ENCODE results near the gene ITGB2. TPM values are rescaled to one million over a fixed set of nuclear protein-coding genes. Genes with fewer than 3 reads are reported as not detected.

Gene ITGB2
- total RNA-seq, 4 donors from 2014 or later: 33.2 to 110 (median 44.0) TPM

DNA sequence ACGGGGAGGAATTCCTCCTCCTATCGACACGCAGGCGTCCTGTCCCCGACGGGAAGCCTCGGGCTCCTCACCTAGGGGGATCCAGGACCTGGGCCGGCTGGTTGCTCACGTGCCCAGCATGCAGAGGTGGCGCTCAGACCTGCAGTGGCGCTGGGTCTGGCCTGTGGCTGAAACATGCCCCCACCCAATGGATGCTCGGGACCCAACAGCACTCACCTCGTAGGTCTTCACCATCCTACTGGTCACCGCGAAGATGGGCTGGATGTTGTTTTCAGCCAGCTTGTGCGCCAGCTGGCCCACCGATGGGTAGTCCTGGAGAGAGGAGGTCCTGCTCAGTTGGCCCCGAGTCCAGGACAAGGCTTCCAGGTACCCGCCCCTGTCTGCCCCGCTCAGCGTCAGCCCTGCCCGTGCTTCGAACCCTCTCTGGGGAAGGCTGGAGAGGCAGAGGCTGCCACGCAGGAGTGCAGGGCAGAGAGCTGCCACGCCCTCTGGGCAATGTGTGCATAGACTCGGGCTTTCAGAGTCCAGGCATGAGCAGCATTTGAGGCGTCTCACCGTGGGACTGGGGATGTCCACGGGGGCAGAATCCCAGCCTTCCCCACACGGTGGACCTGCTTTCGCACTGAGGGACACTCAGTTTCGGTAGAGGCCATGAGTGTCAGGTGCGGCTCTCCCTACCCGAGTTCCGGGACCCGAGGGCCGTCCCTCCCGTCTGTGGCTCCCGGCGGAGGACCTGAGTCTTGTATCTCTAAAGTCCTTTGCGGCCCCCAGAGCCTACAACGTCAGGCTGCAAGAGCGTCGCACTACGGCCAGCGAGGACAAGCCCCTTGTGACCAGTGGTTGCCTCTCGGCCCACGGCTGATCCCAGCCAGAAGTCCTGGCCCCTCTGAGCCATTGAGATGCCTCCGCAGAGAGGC, 21.6 kb downstream of the ITGB2 start:
- Histone ChIP-seq H3K27me3 (no peaks in the 10 kb centered on the region), H3K27ac (replicated peaks in 1 of 4) (no peak overlapping the region), H3K9me3 (no peaks in the 10 kb centered on the region), H3K4me1 (no peaks in the 10 kb centered on the region), H3K36me3 (peaks cover 0 to 17% (median 0%) of the 10 kb centered on the region in 4 donors), H3K4me3 (no peak overlapping the region)
- TF ChIP-seq EP300 (IDR thresholded peaks at IDR 0.05) (no peak), CTCF (IDR thresholded peaks at IDR 0.05) (no peak), POLR2A (IDR thresholded peaks at IDR 0.05; ENCODE audit: low read depth) (no peak), POLR2AphosphoS5 (IDR thresholded peaks at IDR 0.05) (no peak)
- DNase-seq (ENCODE audit: extremely low spot score): no peak
- intact Hi-C loops (cut with DNase I): no loop called here
- 83% methylated on average over 10 of the region's 49 CpGs for WGBS

GRCh38 chr21:44898011-44898488, 22.6 kb downstream of the ITGB2 start:
- no peak for DNase-seq (ENCODE audit: extremely low spot score)
- H3K9me3 ChIP-seq: no peaks in the 10 kb centered on the region
- 79% methylated on average over 13 of the region's 13 CpGs for WGBS
- TF ChIP-seq POLR2A (IDR thresholded peaks at IDR 0.05; ENCODE audit: low read depth) (no peak), EP300 (IDR thresholded peaks at IDR 0.05) (no peak), CTCF (IDR thresholded peaks at IDR 0.05) (no peak), POLR2AphosphoS5 (IDR thresholded peaks at IDR 0.05) (no peak)
- no peaks in the 10 kb centered on the region for H3K27me3 ChIP-seq
- H3K4me1 ChIP-seq: no peaks in the 10 kb centered on the region
- intact Hi-C loops (cut with DNase I): no loop called here
- H3K27ac ChIP-seq (replicated peaks in 1 of 4): no peak overlapping the region
- H3K4me3 ChIP-seq: no peak overlapping the region
- H3K36me3 ChIP-seq: peaks cover 0 to 17% (median 0%) of the 10 kb centered on the region in 4 donors

DNA sequence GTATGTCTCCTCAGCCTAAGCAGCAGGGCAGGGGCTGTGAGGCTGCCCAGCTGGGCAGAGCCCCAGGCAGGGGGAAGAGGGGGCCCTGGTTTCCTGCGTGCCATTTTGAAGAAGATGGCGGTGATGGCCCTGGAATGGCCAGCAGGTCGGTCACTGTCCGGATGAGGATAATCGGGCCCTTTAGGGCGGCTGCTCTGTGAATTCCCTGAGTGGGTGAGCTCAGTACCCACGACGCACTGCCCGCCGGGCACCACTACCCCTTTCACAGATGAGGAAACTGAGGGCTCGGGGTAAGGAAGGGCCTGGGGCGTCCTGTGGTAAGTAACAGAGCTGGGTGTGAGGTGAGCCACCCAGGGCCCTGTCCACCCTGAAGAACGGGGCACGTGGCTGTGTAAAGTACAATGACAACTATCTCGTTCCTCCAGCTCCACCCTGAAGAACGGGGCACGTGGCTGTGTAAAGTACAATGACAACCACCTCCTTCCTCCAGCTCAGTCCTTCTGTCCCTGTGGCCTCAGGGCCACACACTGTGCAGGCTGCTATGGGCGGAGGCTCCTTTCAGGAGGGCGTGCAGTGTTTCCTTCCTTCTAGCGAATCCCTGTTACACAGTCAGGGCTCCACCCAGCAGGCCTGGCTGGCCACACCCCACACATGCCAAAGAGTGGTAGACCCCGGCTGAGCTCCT, 23.2 kb downstream of the ITGB2 start:
- Histone ChIP-seq H3K27me3 (no peaks in the 10 kb centered on the region), H3K4me1 (no peaks in the 10 kb centered on the region), H3K9me3 (no peaks in the 10 kb centered on the region), H3K4me3 (no peak overlapping the region), H3K36me3 (peaks cover 0 to 17% (median 0%) of the 10 kb centered on the region in 4 donors), H3K27ac (replicated peaks in 1 of 4) (no peak overlapping the region)
- WGBS: 87% methylated on average over 20 of the region's 21 CpGs
- intact Hi-C loops (cut with DNase I): no loop called here
- no peak for TF ChIP-seq EP300 (IDR thresholded peaks at IDR 0.05)
- no peak for TF ChIP-seq CTCF (IDR thresholded peaks at IDR 0.05)
- no peak for TF ChIP-seq POLR2A (IDR thresholded peaks at IDR 0.05; ENCODE audit: low read depth)
- TF ChIP-seq POLR2AphosphoS5 (IDR thresholded peaks at IDR 0.05): peak in 1 of 2 donors; percentile 11
- DNase-seq (ENCODE audit: extremely low spot score): no peak

GRCh38 chr21:44896561-44897286, 24.0 kb downstream of the ITGB2 start:
- H3K27ac ChIP-seq (replicated peaks in 1 of 4): no peak overlapping the region
- H3K9me3 ChIP-seq: no peaks in the 10 kb centered on the region
- intact Hi-C loops (cut with DNase I): no loop called here
- no peak for TF ChIP-seq CTCF (IDR thresholded peaks at IDR 0.05)
- TF ChIP-seq EP300 (IDR thresholded peaks at IDR 0.05): no peak
- no peak for TF ChIP-seq POLR2AphosphoS5 (IDR thresholded peaks at IDR 0.05)
- no peak for TF ChIP-seq POLR2A (IDR thresholded peaks at IDR 0.05; ENCODE audit: low read depth)
- peaks cover 0 to 1% (median 0%) of the 10 kb centered on the region in 4 donors for H3K27me3 ChIP-seq
- H3K36me3 ChIP-seq: peaks cover 0 to 17% (median 0%) of the 10 kb centered on the region in 4 donors
- H3K4me1 ChIP-seq: no peaks in the 10 kb centered on the region
- H3K4me3 ChIP-seq: no peak overlapping the region
- no peak for DNase-seq (ENCODE audit: extremely low spot score)
- WGBS: 88% methylated on average over 13 of the region's 25 CpGs
